ENCODE data around the gene DNAJB1.

Gene DNAJB1

DNA sequence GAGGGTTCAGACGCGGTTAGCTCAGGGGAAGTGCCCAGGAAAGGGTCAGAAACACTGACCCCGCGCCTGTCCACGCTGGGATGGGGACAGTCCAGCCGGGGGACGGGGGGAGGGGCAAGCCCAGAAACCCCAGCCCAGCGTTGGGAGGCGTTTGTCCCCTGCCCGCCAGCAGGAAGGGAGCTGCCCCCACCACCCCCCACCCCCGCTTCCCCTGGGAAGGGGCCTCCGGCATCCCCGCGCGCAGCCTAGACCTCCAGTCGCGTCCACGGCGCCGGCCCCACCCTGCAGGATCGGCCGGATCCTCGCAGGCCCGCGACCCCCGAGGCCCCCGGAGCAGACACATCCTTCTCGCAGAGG lies 22.5 kb downstream of the DNAJB1 start:
- no peak for DNase-seq (ENCODE audit: low spot score)

DNA sequence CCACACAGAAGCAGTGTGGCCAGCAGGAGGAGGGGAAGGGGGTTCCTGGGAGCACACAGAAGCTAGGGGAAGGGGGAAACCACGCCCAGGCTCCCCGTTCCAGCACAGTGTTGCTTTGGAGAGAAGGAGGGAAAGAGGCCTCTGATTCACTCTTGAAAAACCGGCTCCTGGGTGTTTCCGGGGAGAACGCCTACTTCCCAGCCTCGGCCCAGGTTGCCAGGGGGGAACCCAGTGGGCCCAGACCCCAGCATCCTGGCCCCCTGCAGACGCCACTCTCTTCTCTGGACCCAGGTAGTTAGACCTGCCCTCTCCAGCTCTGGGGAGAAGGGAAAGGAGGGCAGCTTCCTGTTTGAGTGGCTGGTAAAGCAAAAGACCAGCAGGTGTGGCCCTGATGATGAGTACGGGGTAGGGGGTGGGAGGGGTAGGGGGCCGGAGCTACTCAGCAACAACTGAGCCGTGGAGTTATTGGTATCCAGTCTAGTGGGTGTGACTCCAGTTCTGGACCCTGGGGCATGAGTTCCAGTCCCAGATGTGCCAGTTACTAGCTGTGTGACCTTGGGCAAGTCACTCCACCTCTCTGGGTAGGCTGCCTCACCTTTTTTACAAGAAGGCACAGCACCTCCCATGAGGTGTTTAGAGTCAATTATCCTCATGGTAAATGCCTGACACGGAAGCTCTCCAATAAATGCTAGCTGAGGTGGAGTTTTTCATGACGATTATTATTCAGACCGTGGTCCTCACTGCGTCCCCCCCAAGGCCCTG lies 23.1 kb downstream of the DNAJB1 start:
- DNase-seq (ENCODE audit: low spot score): no peak

DNA sequence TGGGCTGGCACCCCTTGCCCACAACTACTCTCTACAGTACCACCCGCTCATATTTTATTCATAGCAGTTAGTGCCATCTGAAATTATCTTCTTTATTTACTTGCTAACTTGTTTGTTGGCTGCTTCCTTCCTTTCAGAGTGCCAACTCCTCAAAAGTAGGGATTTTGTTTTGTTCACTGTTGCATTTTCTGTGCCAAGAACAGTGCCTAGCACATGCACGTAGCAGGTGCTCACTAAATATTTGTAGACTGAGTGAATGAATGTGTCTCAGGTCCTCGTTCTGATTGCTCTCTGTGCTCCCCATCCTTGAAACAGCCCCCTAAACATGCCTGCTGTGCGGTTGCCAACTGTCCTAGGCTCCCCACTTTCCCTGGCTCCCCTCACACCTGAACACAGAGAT lies 23.8 kb downstream of the DNAJB1 start:
- DNase-seq (ENCODE audit: low spot score): no peak

DNA sequence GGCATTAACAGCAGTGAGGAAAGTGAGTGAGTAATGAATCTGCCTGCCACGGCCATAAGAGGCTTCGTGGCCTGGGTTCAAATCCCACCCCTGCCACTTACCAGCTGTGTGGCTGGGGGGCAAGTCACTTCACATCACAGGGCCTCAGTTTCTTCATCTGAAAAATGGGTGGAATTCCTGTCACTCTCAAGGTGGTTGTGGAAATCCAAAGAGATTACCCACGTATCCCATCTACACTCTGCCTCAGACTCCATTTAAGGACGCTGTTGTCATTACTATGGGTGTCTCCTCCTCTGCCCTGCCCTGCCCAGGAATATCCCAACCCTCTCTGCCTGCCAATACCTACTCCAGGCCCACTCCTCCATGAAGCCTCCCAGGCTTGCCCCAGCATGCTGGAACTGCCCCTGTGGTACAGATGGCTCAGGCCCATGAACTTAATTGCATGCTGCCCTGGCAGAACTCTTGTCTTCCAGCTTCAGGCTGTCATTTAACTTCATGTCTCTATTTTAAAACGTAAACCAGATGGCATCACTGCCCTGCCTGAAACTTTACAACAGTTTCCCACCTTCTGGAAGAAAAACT lies 25.4 kb downstream of the DNAJB1 start:
- DNase-seq (ENCODE audit: low spot score): no peak

DNA sequence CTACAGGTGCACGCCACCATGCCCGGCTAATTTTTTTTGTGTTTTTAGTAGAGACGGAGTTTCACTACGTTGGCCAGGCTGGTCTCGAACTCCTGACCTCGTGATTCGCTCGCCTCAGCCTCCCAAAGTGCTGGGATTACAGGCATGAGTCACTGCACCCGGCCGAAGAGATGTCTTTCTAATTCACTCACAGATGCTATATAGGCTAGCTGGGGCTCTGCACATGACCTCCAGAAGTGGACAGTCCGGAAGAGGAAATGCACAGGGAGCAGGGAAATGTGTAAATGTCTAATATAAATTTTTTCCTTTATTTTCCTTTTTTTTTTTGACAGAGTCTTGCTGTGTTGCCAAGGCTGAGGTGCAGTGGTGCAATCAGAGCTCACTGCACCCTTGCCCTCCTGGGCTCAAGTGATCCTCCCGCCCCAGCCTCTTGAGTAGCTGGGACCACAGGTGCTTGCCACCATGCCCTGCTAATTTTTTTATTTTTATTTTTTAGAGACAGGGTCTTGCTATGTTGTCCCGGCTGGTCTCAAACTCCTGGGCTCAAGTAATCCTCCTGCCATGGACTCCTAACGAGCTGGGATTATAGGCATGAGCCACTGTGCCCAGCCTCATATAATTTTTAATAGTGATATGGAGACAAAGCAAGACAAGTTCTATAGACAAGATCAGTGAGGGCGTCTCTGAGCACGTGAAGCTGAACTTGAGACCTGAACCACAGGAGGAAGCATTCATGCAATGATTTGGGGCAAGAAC lies 30.6 kb downstream of the DNAJB1 start:
- no peak for DNase-seq (ENCODE audit: low spot score)

DNA sequence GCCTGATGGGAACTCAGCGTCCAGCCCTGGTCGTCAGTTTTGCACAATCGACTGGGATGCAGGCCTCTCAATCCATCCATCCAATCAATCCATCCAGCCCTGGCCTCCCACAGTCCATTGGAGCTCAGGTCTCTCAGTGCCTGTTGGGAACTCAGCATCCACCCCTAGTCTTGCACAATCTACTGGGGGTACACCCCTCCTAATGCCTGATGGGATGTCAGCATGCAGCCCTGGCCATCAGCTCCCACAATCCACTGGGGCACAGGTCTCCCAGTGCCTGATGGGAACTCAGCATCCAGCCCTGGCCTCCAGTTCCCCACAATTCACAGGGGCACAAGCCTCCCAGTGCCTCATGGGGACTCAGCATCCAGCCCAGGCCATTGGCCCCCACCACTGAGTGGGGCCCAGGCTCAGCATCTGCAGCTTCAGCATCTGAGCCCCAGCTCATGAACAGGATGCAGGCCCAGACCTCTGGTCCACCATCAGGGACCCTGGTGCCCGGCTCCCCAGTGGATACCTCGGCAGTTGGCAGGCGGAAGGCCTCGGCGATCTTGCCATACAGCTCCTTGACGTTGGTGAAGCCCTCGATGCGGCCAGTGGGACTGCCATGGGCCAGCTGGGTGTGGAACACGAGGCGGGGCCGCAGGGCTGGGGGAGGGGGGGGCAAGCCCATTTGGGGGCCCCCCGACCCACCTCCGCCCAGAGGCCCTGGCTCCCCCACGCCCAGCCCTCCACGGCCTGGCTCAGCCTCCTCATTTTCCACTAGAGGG lies 35.8 kb downstream of the DNAJB1 start:
- DNase-seq (ENCODE audit: low spot score): no peak

DNA sequence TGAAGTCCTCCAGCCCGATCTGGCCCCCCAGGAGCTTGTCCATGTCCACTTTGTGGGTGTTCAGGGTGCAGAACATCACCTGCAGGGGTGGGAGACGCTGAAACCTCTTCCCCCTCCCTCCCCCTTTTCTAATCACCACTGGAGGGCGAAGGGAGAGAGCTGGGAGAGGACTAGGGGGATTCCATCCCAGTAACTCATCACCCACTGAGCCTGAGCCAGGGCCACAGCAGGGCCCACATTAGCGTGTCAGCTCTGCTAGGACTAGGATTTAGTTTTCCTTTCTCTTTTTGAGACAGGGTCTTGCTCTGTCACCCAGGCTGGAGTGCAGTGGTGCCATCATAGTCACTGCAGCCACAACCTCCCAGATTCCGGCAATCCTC lies 37.5 kb downstream of the DNAJB1 start:
- no peak for DNase-seq (ENCODE audit: low spot score)

DNA sequence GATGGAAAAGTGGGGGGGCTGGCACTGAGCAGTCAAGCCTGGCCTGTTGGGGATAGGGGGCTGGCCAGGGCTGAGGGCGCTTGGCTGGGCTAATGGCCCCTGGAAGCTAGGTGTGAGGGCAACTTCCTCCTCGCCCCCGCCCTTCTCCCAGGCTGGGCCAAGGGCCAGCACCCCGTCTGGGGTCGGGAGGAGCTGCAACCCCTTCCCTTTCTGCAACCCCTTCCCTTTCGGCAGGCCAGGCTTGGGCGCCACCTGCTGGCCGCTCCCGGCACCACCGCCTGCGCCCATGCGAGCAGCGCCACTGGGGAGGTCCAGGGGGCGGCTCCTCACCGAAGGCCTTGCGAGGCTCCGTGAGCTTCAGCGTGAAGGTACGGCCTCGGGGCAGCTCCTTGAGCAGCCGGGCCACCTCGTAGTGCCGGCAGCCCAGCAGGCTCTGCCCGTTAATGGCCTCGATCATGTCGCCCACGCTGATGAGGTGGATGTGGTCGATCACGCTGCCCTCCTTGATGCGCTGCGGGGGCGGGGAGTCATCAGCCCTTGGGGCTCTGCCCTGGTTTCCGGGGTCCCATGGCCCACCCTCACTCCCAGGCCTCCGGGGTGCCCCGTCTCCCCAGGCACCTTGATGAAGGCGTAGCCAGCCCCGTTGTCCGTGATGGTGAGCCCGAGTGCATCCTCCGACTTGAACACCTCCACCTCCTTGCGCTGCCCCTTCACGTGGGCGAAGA lies 38.1 kb downstream of the DNAJB1 start:
- DNase-seq (ENCODE audit: low spot score): no peak

DNA sequence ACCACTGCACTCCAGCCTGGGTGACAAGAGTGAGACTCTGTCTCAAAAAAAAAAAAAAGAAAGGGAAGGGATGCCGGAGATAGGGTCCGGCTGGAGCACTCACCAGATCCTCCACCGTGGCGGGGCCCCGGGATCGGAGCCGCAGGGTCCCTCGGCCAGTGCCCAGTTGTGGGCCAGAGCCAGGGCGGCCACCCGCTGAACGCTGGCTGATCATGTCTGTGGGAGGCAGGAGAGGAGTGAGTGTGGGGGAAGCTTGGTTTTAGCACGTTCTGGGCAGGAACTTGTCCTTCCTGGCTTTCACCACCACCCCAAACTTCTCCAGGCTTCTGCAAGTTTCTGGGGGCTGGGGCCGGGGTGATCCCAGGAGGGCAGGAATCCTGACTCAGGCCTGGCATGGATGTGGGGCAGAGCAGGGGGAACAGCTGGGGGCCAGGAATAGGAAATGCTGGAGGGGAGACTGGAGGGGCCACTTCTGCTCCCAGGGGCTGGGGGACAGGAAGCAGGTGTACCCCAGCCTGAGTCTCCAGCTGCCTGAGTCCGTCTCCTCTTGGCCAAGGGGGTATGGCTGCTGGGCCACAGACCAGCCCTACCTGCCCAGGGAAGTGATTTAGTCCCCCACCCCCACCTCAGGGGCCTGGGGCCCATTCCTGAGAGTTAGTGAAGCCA lies 38.8 kb downstream of the DNAJB1 start:
- DNase-seq (ENCODE audit: low spot score): no peak

DNA sequence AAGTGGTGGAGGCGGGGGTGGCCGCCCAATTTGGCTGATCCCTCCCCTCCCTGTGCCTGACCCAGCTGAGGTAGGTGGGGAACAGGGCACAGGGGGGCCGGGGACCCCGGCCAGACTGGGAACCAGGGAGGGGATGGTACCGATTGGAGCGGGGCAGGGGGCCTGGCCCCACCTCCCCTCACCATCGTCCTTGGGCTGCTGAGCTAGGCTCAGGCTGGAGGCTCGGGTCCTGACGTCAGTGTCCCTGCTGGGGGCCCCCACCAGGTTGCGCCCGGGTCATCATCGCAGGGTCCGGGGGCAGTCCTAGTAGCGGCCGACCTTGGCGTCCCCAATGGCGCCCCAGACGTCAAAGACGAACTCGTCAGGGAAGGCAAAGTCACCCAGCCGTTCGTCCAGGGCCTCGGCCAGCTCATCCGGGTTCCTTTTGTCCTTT lies 40.1 kb downstream of the DNAJB1 start:
- DNase-seq (ENCODE audit: low spot score): no peak

DNA sequence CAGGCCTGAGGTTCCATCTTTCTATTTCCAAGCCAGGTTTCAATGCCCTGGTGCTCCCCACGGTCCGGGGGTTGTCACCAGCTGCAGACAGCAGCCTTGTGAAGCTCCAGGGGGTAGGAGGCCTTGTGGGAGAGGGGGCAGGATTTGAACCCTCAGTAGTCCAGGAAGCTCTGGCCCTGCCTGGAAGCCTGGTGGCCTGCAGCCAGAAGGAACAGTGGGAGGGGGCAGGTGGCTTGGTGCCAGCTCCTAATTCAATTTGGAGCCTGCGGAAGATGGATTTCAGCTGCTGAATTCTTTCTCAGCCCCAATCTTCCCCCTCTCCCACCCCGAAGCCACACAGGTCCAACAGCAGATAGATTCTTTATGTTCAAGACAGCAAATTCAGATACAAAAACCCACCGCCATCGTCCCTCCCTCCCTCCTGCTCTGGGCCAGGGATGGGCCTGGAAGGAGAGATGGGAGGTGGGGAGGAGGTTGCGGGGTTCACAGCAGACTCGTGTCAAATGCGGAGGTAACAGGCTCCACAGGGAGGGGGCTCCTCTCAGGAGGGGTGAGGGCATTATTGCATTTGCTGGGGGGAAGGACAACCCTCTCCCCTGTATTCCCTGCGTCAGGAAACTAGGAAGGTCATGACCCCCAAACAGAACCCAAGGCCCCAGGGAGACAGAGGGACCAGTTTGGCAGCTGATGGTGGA lies 40.6 kb downstream of the DNAJB1 start:
- DNase-seq (ENCODE audit: low spot score): no peak

DNA sequence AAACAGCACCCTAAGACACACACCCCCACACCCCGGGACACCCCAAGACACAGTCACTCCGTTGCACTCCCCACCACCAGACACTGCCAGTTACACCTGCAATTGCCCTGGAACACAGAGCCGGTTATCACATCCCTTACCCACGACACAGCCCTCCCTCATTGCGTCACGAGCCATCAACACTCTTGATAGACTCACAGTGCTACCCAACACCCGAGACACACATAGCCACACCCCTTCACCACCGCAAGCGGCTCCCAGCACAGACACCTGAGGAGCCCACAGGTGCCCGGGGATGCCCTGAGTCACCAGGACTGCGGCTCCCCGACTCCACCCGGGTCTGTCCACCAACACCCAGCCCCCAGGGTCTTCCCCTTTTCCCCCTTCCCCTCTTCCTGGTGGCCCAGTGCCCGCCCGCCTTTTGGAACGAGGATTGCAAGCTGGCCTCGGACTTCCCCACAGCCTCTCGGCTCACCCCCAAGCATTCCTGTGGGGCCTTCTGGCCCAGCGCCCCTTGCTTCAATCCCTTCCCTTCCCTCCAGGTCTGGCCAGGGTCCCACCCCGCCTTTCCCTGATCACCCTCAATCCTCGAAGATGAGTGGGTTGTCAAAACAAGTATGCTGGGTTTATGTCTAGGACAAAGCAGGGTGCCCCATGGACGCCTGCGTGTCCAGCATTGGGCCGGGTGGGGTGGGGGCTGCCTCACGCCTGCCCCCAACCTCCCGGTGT lies 41.4 kb downstream of the DNAJB1 start:
- peak; percentile 15 for DNase-seq (ENCODE audit: low spot score)

DNA sequence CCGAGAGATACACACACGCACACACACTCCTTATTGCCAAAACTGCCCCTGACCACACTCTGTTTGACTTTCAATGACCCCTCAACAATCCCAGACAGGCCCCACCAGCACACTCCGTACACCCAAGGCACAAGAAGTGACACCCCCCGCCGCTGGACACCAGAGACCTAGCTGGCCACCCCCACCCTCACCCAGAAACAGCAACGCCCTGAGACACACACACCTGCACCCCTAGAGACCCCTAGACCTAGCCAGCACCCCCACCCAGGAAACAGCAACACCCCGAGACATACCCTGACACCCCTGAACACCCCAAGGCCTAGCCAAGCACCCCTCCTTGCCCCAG lies 41.9 kb downstream of the DNAJB1 start:
- no peak for DNase-seq (ENCODE audit: low spot score)

DNA sequence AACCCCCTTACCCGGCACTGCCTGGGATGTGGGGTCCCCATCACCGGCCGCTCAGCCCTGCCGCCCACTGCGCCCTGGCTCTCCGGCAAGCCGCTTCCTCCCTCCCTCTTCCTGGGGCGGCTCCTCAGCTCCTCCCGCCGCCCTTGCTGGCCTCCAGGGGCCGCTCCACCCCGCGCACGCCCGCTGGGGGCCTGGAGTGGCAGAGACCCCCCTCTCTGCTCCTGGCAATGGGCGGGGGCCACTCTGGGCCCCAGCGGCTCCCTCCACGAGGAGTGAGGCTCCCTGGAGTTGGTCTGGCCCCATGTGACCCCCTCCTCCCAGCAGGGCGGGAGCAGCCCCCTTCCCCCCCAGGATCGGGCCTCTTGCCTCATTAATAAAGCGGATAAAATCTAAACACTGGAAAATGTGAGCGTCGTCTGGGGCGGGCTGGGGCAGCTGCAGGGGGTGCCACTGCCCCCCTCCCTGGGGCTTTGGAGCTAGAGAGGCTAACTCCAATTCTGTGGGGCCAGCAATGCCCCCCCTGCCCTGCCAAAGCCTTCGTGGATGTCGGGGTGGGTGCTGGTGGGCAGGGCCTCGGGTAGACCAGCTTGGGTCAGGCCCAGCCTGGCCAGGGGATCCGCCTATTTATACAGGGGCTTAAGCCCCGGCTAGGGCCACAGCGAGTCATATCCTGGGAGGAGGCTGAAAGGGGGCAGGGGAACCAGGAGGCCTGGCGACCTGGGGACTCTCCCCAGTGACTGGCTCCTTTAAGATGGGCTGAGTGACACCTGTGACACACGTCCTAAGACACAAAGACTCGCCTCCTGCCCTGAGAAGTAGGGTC lies 42.7 kb downstream of the DNAJB1 start, which contains the start of gene PTGER1:
Gene PTGER1, minus strand, starts transcription at position 104 of the 823 bp plus-strand sequence. CDS start 1,034 bp downstream, outside the sequence.
- peak; percentile 25 for DNase-seq (ENCODE audit: low spot score)

DNA sequence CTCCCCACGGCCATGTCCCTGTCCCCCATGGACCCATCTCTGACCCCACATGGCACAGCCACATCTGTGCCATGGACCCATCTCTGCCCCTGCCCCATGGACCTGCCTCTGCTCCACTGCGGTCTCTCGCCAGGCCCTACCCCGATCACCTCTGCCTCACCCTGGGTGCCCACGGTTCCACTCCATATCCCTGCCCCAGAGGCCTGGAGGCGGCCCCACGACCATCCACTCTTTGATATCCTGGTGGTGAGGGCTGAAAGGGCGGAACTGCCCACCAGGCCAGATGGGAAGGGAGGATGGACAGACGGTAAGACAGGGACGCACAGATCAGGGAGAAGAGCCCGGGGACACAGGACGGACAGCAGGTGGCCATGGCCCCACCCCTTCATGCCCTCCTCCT lies 43.4 kb downstream of the DNAJB1 start:
- DNase-seq (ENCODE audit: low spot score): no peak

DNA sequence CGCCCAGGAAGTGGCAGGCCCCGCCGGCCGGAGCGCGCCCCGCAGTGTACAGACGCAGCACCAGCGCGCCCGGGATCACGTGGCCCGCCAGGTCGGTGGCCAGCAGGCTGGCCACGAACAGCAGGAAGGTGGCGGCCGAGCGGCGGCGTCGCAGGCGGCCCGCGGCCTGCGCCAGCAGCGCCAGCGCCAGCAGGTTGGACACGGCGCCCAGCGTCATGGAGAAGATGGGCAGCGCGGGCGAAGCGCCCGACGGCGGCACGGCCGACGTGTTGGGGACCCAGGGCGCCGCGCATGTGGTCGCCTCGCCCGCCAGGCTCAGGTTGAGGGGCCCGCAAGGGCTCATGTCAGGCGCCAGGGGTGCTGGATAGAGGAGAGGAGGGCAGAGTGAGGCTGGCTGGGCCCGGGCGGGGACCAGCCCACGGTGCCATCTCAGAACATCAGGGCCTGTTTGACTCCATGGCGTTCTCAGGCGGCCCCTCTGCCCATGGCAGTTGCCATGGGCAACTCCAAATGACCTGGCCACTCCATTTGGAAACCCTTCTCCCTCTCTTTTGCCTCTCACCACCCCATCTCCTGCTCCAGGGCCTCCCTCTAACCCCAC lies 44.1 kb downstream of the DNAJB1 start:
- DNase-seq (ENCODE audit: low spot score): no peak

DNA sequence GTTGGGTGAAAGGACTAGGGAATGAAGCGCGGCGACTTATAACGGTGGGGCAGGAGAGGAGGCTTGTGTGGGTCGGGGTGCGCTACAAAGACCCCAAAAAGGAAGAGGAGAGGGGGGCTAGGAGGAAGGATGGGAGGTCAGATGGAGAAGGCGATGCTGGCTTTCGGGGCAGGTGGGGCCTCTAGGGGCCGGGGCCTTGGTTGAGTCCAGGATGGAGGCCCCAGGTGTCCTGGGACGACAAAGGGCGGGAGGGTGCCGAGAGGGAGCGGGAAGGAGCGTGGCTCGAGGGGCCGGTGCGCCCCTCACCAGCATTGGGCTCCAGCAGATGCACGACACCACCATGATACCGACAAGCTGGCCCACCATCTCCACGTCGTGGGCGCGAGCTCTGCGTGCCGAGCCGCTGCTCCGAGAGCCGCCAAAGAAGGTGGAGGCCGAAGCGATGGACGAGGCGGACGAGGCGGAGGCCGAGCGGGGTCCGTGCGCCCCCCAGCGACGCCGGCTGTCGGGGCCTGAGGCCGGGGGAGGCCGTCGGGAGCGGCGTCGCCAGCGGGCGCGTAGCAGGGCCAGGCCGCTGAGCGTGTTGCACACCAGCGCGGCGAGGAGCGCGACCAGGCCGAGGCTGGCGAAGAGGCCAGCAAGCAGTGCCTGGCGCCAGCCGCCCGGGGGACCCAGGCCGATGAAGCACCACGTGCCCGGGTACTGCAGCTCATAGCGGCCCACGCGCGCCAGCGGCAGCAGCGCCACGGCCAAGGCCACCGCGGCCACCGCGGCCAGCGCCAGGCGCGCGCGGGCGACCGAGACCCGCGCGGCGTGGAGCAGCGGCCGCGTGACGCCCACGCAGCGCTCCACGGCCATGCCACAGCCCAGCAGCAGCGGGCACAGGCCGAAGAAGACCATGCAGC lies 44.9 kb downstream of the DNAJB1 start:
- DNase-seq (ENCODE audit: low spot score): no peak
